Pancreas (tissue), 10 donors: Measurements from ENCODE around the gene PREP. TPM values are rescaled to one million over a fixed set of nuclear protein-coding genes. Genes with fewer than 3 reads are reported as not detected.

Experiments
- ATAC-seq, 4 donors: fragments of 200-7000 bp; cut with Tn5 transposase; one replicate each; pipeline versions ENCODE4 v1.8.0 to v1.9.1; 2020; ENCODE audit warnings: mild to moderate bottlenecking in 4 of 4, moderate library complexity in 4 of 4
- DNase-seq, 6 donors: peaks; one replicate each; pipeline ENCODE4 v3.0.0-alpha.2; 2020
- FAIRE-seq: peaks from 2 replicates; lab custom pipeline; 2012; peaks lifted over from hg19 to GRCh38; lab: Jason Lieb, UNC
- H3K27ac ChIP-seq, 4 donors: fragments of 200-600 bp; sonication (generic); 1 replicate in 3 of 4; 2 replicates in 1 of 4; pipeline versions ENCODE4 v1.5.0 to v1.8.0; 2020
- H3K27me3 ChIP-seq, 4 donors: fragments of 200-600 bp; one replicate each; pipeline ENCODE4 v1.8.0; 2021
- H3K36me3 ChIP-seq, 3 donors: fragments of 200-600 bp; sonication (generic) in 1 of 3; one replicate each; pipeline versions ENCODE4 v1.5.0 to v1.8.0; 2020 to 2021
- H3K4me1 ChIP-seq, 3 donors: fragments of 200-600 bp; one replicate each; pipeline ENCODE4 v1.8.0; 2021
- H3K4me3 ChIP-seq, 4 donors: fragments of 200-600 bp; sonication (generic) in 2 of 4; one replicate each; pipeline versions ENCODE4 v1.5.0 to v1.8.0; 2020 to 2021
- H3K9me3 ChIP-seq, 4 donors: fragments of 200-600 bp; one replicate each; pipeline ENCODE4 v1.8.0; 2021
- WGBS, 2 donors: extraction: QIAGEN DNeasy Blood & Tissue Kit; methylation state at CpG; one replicate each; pipeline ENCODE4 v1.1.7; 2013; 5-methylcytosine and 5-hydroxymethylcytosine counted together
- intact Hi-C, 3 donors: fragments of 100-400 bp; cut with DNase I; formaldehyde crosslinking; loops; one replicate each; pipeline versions ENCODE4 v1.11.1 to v1.14.2; 2022
- polyA plus RNA-seq, 2 donors: library from polyadenylated mRNA; stranded (reverse); fragments of 200-250 nt; gene quantifications; one replicate each; pipeline ENCODE4 v1.2.3, GENCODE V29; 2013
- total RNA-seq, 6 donors: library from RNA; stranded (reverse); fragmentation: NEBNext Ultra II Directional in 4 of 6; extraction: Animal tissue kit (Norgen Biotek cat#: 25700) in 4 of 6; gene quantifications; one replicate each; pipeline versions ENCODE4 v1.2.1 to v1.2.4, GENCODE V29; 2021 to 2023
- TF ChIP-seq, protein P1 (sequence below), 4 donors: fragments of 200-600 bp; sonication (generic) in 3 of 4; IDR thresholded peaks; one replicate each; pipeline versions ENCODE4 v1.5.0 to v1.8.0; 2021; ENCODE audit warnings: antibody characterized with exemption in 4 of 4
- donor health status: healthy with polysubstance abuse.
- donor health status: DM: no; HTN: no; CAD: no; lungs with moderate emphysema.
- donor health status: DM: no; HTN: no; CAD: no.
- donor health status: control.
- donor health status: control.
- donor health status: Bipolar disorder and iron deficiency.
- donor health status: DM: yes; HTN: yes; CAD: no.
- donor health status: DM: no; HTN: no; CAD: no.
- donor health status: DM: no; HTN: no; CAD: no.
- donor health status: DM: yes; HTN: yes; CAD: no.

Gene PREP
- total and polyA plus RNA-seq, 8 donors: 7.6 to 16.5 (median 11.5) TPM

DNA sequence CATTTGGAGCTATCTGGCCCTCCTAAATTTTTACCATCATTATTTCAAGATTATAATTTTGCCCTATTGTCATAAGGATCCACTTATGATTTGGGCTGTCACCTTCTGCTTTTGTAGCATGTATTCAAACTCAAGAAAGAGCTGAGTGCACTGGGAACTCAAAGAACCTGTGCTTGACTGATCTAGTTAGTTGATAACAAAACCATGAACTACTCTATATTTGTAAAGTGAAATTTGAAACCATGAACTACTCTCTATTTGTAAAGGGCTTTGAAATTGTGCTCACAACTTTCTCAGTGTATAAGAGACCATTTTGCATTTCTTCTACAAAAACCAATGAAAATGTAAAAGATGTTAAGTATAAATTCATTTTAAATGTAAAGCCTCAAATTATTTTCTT, 145.5 kb downstream of the PREP start:
- FAIRE-seq (no peak), DNase-seq (no peak), ATAC-seq (peak in 1 of 4 donors; percentile 25)
- Histone ChIP-seq H3K9me3 (no peaks in the 10 kb centered on the region), H3K4me1 (no peaks in the 10 kb centered on the region), H3K4me3 (no peak overlapping the region), H3K36me3 (no peaks in the 10 kb centered on the region), H3K27ac (no peak overlapping the region), H3K27me3 (no peaks in the 10 kb centered on the region)
- TF ChIP-seq, protein P1, sequence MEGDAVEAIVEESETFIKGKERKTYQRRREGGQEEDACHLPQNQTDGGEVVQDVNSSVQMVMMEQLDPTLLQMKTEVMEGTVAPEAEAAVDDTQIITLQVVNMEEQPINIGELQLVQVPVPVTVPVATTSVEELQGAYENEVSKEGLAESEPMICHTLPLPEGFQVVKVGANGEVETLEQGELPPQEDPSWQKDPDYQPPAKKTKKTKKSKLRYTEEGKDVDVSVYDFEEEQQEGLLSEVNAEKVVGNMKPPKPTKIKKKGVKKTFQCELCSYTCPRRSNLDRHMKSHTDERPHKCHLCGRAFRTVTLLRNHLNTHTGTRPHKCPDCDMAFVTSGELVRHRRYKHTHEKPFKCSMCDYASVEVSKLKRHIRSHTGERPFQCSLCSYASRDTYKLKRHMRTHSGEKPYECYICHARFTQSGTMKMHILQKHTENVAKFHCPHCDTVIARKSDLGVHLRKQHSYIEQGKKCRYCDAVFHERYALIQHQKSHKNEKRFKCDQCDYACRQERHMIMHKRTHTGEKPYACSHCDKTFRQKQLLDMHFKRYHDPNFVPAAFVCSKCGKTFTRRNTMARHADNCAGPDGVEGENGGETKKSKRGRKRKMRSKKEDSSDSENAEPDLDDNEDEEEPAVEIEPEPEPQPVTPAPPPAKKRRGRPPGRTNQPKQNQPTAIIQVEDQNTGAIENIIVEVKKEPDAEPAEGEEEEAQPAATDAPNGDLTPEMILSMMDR (IDR thresholded peaks at IDR 0.05): no peak
- intact Hi-C loops: no loop called here

DNA sequence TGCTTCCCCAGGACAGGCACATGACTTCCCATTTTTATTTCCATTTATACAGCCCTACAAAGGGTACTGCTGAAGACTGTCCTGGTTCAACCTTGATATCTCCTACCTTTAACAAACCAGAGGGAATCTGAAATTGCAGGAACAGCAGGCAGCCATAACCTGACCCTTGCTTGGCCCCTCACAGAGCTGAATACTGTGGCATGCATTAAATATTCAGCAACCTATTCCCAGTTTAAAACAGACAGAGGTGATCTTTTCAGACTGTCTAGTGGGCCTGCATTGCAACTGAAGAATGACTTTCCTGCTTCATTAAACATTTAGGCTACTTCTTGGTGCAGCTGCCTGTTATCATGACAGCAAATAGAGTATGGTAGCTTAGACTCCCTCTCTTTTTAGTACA, 146.3 kb downstream of the PREP start:
- intact Hi-C loops: no loop called here
- H3K4me3 ChIP-seq: no peak overlapping the region
- FAIRE-seq: no peak
- DNase-seq: no peak
- no peak overlapping the region for H3K27ac ChIP-seq
- TF ChIP-seq, protein P1 (IDR thresholded peaks at IDR 0.05): no peak
- no peaks in the 10 kb centered on the region for H3K9me3 ChIP-seq
- no peaks in the 10 kb centered on the region for H3K4me1 ChIP-seq
- no peaks in the 10 kb centered on the region for H3K27me3 ChIP-seq
- ATAC-seq: no peak
- no peaks in the 10 kb centered on the region for H3K36me3 ChIP-seq

DNA sequence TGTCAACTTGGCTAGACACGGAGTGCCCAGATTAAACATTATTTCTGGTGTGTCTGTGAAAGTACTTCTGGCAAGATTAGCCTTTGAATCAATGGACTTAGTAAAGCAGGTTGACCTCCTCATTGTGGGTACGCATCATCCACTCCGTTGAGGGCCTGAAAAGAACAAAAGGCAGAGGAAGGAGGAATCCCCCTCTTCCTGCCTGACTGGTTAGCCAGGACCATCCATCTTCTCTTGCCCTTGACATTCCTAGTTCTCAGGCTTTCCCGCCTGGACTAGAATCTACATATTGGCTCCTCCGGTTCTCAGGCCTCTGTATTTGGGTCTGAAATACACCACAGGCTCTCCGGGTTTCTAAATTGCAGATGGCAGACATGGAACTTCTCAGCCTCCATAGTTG, 149.1 kb downstream of the PREP start:
- ATAC-seq (no peak), DNase-seq (no peak), FAIRE-seq (no peak)
- H3K4me1 ChIP-seq: no peaks in the 10 kb centered on the region
- no peak overlapping the region for H3K4me3 ChIP-seq
- 47 to 56% methylated on average over 6 of the region's 6 CpGs for WGBS, 2 donors
- intact Hi-C loops: no loop called here
- H3K9me3 ChIP-seq: no peaks in the 10 kb centered on the region
- no peaks in the 10 kb centered on the region for H3K36me3 ChIP-seq
- H3K27ac ChIP-seq: no peak overlapping the region
- H3K27me3 ChIP-seq: no peaks in the 10 kb centered on the region
- TF ChIP-seq, protein P1 (IDR thresholded peaks at IDR 0.05): no peak

DNA sequence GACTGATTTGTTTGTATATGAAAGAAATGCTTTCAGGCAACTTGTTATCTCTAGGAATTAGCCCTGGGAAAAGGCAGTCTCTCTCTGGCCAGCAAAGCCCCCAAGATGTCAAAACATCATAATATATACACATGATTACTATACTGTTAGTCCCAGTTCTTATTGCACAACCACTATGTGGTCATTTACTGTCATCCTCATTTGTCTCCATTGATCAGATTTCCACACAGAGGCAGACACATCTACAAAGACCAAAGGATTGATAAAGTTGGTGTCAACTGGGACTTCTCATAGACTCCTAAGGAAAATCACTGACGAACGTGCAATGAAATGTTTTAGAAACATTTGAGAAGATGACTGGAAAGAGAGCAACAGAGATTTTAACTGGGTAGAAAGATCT, 151.2 kb downstream of the PREP start:
- Histone ChIP-seq H3K27ac (no peak overlapping the region), H3K27me3 (no peaks in the 10 kb centered on the region), H3K4me3 (no peak overlapping the region), H3K9me3 (no peaks in the 10 kb centered on the region), H3K4me1 (no peaks in the 10 kb centered on the region), H3K36me3 (no peaks in the 10 kb centered on the region)
- FAIRE-seq (no peak), DNase-seq (no peak), ATAC-seq (no peak)
- 78 to 83% methylated on average over 2 of the region's 2 CpGs for WGBS, 2 donors
- intact Hi-C loops: no loop called here
- TF ChIP-seq, protein P1 (IDR thresholded peaks at IDR 0.05): no peak

DNA sequence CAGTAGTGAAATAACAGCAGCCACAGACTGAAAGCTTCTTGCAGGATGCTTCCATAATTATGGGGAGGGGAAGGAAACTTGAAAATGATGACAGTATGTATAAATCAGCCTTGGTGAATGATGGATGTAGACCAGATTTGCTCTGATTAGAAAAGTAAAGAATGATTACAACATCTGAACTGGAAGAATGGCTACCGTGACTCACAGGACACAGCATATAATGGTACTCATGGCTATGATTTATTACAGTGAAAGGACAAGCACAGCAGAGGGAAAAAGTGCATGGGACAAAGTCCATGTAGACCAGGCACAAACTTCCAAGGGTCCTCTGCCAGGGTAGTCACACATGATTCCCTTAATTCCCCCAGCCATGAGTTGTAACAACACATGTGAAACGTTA, 152.3 kb downstream of the PREP start:
- no peak for FAIRE-seq
- TF ChIP-seq, protein P1 (IDR thresholded peaks at IDR 0.05): no peak
- Histone ChIP-seq H3K4me1 (no peaks in the 10 kb centered on the region), H3K4me3 (no peak overlapping the region), H3K9me3 (no peaks in the 10 kb centered on the region), H3K27me3 (no peaks in the 10 kb centered on the region), H3K27ac (no peak overlapping the region), H3K36me3 (no peaks in the 10 kb centered on the region)
- DNase-seq: no peak
- ATAC-seq: no peak
- WGBS, 2 donors: 31 to 32% methylated on average over 2 of the region's 2 CpGs
- intact Hi-C loops: no loop called here
